NCI-H1436 (cell line): ENCODE measurements around the gene MAST4.

Experiments used
- DNase-seq: peaks from one replicate; lab custom pipeline; 2025; lab: John Stamatoyannopoulos, UW

Gene MAST4

DNA sequence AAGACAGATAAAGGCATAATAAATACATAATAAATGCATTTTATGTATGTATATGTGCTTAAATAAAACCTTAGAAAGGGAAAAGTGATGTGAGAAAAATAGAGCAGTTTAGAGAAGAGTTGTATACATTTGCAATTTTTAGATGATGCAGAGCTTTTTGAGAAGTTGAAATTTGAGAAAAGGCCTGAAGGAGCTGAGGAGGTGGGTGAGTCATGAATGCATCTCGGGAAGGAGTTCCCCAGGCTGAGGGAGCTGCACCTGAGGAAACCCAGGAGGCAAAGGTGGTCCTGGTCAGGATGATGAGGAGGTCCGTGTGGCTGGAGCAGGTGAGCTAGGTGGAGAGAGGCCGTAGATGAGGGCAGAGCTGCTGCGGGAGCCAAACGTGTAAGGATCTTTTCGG, 617.8 kb downstream of the MAST4 start:
- no peak for DNase-seq

DNA sequence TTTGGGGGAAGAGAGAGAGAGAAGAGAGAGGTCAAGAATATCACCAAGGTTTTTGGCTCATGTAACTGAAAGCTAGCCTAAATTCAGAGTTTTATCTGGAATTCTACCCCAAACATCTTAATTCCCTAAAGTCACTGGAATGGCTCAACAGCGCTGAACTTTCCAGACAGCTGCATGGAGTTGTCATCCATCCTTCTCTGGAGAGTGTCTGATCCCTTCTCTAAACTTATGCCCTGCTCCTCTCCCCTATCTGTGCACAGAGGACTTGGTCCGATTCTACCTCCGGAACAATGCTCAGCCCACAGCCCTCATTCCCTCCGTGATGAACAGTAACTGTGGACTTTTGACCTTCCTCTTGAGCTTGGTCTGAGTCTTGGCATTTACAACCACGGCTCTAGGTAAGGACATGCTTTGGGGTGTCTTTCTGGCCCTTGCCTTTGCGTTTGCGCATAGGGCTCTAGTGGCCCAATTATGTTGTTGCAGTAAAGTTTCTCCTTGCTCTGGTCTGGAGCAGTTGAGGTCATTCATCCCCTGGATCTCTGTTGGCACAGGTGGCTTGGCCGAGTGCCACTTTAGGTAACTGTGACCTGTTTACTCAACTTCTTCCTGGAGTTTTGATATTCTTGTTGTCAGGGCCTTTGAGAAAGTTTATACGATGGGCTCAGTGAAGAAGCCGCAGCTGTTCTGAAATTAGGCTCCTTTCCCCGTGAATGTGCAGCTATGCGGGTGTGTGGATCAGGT, 618.7 kb downstream of the MAST4 start:
- DNase-seq, result no peak

DNA sequence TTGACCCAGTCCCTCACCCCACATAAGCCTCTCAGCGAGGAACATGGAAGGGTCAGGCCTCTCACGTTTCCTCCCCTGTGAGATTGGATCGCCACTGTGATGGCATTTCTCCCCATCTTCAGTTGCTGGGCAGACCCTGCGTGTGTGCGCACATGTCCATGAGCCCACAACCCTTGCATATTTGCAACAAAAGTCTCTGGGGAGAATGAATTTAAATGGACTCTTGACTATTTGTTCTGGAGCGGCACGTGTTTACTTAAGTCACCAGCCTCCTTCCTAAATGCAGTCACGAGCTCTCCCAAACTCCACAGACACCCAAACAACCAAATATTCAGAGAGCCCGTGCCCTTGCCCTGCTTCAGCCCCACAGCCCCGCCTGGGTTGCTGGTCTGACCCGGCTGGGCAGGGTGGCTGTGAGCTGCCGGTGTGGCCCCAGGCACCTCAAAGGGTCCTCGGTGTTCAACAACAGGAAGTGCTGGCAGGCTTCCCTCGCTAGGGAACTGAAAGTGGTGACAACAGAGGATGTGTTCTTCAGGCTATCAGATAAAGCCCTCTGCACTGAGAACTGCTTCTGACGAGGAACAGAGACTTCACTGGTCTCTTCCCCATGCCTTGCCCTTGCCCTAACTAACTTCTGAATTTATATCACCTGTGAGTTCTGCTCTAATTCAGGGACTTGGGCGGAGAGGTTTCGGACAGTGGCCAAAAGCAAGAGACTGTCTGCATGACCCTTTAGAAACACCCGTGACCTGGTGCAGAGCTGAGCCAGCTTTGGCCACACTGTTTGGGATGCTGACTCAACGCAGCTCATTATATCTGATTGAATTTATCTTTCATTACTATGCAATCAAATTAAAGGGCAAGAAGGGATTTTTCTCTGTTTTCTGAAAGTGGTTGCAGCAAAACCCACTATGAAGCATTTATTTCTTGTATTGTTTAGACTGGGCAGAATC, 619.6 kb downstream of the MAST4 start:
- no peak for DNase-seq

DNA sequence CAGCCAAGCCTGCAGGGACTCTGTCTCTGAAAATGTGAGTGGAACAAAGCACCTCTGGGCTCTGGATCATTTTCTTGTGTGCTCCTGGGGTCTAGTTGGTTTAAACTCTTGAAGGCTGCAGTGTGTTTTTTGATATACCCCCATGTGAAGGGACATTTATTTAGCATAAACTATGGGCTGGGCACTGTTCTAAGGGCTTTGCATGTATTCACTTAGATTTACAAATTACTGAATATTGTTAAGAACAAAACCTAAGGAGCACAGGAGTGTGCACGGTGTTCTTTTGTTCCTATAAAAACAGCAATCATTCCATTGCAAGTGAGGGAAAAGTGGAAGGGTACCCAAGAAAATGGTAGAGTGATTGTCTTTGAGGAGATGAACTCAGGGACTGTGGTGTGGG, 620.4 kb downstream of the MAST4 start:
- DNase-seq, result no peak
